CD4-positive, alpha-beta T cell treated with Interleukin-17A for 1 hour (primary cell): Measurements from ENCODE around the gene DIP2C.
"Not testable (repeated sequence)": the region's sequence is repeated elsewhere in the genome, so short reads cannot be mapped to it uniquely, and the experiment has no call there.

Experiments
- DNase-seq: peaks from one replicate; pipeline ENCODE4 v3.0.0-alpha.2; 2020

DIP2C gene

GRCh38 chr10:639751-640672 lies 49.5 kb downstream of the DIP2C start:
- DNase-seq = no peak

GRCh38 chr10:639001-639750 lies 50.3 kb downstream of the DIP2C start:
- no peak for DNase-seq

DNA sequence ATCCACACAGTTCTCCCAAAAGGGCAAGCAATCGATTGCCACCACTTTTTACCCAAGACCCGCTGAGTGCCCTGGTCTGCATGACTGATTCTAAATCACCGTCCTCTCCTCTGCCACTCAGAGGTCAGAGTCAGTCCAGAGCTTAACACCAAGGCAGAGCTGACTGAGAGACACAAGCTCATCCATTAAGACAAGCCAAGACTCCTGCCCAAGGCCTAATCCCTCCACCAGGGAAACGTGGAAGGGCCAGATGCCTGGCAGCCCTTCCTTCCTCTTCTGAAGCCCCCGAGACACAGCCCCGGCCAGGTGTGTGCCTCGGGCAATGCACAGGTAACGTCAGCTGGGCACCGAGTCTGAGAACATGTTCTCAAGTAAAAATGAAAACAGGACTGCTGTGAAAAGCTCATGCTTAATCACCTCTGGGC lies 51.7 kb downstream of the DIP2C start:
- DNase-seq = no peak

DNA sequence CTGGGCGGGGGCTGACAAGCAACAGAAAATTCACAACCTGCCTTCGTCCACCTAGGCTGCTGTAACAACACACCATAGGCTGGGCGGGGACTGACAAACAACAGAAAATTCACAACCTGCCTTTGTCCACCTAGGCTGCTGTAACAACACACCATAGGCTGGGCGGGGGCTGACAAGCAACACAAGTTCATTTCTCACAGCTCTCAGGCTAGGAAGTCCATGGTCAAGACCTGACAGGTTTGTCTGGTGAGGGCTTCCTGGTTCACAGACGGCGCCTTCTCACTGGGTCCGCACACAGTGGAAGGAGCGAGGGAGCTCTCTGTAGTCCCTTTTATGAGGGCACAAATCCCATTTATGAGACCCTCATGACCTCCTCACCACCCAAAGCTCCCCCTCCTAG lies 52.2 kb downstream of the DIP2C start:
- DNase-seq = no peak

DNA sequence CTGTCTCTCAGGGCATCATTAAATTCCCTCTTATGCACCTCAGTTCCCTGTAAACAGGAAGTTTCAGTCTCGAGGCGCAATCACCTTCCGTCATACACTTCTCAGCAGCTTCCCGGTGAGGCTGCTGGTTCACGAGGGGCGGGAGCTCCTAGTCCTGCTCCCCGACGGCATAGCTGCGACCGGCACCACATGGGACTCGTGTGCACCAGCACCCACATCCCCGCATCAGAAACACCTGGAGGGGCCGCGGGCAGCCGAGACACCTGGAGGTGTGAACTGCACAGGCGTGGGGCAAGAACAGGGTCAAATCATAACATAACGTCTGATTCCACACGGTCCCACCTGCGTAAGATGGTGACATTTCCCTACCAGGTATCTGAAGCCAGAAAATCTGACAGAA lies 52.7 kb downstream of the DIP2C start:
- no peak for DNase-seq

GRCh38 chr10:636016-636730 lies 53.3 kb downstream of the DIP2C start:
- no peak for DNase-seq

GRCh38 chr10:635088-635861 lies 54.2 kb downstream of the DIP2C start:
- DNase-seq = no peak

DNA sequence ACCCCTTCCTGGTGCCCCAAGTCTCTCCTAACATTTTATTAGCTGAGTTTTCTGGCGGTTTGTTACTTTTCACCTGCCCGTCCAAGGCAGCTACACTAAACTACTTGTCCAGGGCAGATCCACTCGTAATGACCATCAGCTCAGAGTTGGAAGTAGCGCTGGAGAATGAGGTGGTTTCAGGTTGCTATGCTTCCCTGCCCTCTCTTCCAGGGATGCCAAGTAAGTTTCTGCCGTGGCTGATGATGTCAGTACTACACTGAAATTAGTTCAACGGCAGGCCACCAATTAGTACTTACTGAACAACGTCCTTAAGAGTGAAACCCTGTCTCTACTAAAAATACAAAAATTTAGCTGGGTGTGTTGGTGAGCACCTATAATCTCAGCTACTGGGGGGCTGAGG lies 55.2 kb downstream of the DIP2C start:
- no peak for DNase-seq

GRCh38 chr10:633279-634245 lies 55.9 kb downstream of the DIP2C start:
- no peak for DNase-seq

DNA sequence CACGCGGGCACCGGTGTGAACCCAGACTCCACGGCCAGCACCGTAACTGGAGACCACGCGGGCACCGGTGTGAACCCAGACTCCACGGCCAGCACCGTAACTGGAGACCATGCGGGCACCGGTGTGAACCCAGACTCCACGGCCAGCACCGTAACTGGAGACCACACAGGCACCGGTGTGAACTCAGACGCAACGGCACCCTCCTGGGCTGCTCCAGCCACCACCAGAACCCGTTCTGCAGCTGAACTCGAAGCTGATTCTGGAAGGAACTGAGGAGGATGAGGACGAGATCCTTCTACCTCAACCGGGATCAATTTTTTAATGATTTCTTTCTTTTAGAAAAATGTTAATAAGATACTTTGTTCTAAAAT lies 56.7 kb downstream of the DIP2C start:
- DNase-seq = not testable (repeated sequence)

DNA sequence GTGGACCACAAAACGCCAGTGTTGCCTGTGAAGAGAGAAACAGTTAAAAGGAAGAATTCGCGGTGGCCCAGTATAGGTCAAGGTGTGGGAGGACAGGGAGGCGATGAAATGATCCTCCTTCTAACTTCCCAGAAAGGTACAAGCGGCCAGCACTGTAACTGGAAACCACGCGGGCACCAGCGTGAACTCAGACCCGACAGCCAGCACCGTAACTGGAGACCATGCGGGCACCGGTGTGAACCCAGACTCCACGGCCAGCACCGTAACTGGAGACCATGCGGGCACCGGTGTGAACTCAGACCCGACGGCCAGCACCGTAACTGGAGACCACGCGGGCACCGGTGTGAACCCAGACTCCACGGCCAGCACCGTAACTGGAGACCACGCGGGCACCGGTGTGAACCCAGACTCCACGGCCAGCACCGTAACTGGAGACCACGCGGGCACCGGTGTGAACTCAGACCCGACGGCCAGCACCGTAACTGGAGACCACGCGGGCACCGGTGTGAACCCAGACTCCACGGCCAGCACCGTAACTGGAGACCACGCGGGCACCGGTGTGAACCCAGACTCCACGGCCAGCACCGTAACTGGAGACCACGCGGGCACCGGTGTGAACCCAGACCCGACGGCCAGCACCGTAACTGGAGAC lies 57.2 kb downstream of the DIP2C start:
- not testable (repeated sequence) for DNase-seq

GRCh38 chr10:631266-631665 lies 58.2 kb downstream of the DIP2C start:
- no peak for DNase-seq

DNA sequence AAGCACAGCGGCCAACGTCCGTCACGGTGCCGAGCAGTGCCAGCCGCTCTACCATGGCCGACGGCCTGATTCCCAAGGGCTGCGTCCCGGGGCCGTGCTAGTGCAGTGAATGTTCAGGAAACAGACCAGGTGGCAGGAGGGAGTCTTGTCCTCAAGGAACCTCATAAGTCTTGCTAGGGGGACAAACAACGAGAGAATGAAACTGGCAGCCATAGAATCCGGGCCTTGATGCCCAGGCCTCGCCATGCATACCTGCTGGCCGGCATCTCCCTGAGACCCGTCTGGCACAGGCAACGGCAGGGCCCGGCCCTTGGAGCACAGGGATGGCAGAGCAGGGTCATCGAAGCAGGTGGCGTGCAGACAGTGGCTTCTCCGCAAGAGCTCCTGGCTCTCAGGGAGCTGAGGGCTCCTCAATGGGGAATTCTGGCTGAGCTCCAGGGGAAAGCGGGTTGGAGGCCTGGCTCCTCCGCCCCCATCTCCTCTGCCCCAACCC lies 58.8 kb downstream of the DIP2C start:
- no peak for DNase-seq

- DNase-seq = no peak
Observed at GRCh38 chr10:629186-629998, 60.1 kb downstream of the DIP2C start.

GRCh38 chr10:628386-629045 lies 61.0 kb downstream of the DIP2C start:
- DNase-seq = no peak

DNA sequence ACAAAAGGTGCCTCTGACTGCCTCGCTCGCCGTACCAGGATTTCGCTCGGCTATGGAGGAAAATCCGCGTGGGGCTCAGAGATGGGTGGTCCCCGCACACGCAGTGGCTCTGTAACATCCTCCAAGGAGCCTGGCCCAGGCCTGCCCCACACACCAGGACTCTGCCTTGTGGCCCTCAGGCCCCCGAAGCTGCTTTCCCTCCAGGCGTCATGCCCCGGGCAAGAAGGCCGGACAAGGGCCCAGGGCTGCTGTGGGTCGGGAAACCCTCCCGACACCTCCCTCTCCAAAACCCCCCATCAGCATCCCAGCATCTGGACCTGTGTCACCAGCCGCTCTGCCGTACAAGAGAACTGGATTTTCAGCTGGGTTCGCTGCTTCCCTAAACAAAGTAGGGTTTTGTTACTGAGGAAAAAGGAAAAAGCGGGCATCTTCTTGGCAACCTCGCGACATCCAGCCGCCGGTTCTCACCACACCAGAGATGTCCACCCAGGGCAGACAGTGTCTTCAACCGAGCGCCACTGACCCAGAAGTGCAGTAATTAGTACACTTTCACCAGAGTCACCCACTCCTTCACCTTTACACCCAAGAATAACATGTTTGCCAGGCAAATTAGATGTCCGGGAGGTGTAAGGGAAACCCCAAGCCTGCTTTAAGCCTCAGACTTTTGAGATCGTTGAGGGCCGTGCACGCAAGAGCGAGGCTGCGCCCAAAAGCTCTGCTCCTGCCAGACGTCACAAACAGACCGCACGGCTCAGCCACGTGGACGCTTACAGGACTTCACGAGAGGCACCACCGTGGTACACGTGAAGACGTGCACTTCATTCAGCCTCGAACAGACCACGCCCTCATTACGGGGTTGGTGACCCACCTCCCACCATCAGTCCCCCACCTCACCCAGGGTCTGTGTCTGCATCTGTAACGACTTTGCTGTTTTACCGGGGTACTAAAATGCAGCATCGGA lies 62.2 kb downstream of the DIP2C start:
- no peak for DNase-seq

DNA sequence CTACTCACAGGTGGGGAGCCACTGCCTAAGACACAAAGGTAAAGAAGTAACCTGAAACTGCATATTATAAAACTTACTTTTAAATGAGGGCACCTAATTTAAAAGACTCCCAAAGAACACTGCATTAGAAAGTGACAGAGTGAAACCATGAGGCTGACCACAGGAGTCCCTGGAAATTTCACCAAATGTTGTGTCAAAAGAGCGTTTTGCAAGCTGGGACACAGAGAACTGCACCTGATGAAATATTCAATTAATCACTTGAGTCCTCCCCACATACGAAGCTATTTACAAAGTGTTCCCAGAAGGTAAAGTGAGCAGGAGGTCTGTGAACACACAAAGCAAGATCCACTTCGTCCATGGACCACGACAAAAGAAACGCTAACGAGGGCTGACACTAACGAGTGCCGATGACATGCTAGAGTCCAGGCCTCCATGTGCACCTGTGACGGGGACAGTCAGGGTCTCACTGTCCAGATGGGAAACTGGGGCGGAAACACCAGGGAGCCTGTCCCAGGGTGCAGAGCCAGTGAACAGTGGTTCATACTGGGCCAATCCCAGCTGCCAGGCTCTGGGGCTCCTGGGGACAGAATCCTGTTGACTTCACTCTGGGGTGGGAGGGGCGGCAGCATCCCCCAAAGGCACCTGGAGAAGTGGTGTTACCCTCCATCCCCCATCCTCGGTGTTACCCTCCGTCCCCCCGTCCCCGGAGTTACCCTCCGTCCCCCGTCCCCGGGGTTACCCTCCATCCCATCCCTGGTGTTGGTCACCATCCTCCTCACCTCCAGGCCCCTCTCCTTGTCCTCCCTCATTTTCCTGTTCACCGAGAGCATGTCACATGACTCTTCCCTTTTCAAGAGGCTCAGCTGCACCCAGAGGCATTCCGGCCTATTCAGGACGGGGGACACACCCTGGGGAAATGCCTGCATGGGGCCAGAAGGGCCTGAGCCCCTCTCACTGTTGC lies 63.4 kb downstream of the DIP2C start:
- DNase-seq = no peak
